Measurements from ENCODE around the gene HDAC1.
"Not testable (repeated sequence)": the region's sequence is repeated elsewhere in the genome, so short reads cannot be mapped to it uniquely, and the experiment has no call there.

Gene HDAC1

DNA sequence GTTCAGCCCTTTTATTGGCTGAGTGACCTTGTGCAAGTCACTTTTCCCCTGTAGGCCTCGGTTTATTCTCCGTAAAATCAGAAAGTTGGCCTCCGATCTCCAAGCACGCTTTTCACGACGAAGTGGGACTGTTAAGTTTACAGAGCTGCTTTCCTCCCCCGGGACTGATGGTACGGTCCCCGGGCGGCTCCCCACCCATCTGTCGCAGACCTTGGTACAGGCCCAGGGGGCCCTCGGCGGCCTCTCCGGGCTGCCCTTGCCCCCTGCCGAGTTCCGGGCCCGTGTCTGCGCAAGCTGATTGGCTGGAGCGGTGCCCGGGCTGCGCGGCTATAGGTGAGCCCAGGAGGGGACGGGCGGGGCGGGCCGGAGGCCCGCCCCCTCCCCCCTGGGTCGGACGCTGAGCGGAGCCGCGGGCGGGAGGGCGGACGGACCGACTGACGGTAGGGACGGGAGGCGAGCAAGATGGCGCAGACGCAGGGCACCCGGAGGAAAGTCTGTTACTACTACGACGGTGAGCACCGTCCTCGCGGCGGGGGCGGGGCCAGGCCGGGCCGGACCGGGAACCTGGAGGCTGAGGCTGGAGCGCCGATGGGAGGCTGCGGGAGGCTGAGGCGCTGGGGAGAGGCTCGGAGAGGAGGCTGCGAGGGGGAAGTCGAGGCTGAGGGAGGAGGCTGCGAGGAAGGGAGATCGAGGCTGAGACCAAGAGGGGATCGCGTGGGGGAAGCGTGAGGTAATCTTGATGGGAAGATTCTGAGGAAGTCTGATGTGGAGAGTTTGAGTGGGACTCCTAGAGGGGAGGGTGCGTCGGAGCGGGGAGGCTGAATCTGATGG is at the start of gene HDAC1:
Gene HDAC1, plus strand, starts transcription at position 376 of the 831 bp plus-strand sequence. Its CDS starts 87 bp downstream, at position 463.
- peak; percentile 100 for ATAC-seq
- DNase-seq: peak; percentile 98

DNA sequence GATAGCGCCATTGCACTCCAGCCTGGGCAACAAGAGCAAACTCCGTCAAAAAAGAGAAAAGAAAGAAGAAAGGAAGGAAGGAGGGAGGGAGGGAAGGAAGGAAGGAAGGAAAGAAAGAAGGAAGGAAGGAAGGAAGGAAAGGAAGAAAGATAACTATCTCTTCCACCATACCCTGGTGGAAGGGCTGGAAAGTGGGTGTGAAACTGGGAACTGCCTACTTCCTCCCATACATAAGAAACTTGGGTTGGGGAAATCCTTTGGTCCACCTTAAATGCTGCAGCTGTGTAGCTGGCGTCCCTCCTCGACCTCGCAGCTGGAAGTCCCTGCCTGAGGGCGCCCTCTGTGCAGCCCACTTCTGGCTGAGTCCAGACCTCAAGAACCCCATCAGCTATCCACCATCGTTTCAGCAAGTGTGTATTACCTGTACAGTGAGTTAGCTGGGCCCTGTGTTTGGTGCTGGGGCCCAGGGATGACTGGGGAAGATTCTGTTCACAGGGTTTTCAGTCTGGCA is 49.5 kb upstream of the HDAC1 start:
- no peak for DNase-seq
- no peak for ATAC-seq

DNA sequence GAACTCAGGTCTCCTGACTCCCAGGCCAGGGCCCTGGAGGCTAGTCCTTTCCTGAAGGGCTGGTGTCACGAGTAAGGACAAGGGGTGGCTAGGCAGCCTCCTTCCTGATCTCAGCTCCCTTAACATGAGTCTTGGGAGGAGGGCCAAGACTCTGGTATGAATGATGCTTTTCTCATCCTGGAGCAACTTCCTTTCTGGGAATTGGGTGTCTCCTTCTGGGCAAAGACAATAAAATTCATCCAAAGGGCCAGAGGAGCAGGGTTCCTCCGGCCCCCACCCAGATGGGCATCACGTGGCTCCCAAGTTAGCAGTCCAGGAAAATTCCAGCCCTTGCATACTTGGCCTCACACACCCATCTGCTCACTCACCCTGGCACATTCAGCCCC is 45.0 kb upstream of the HDAC1 start, which contains the start of gene FAM167B:
Gene FAM167B, plus strand, starts transcription at position 335 of the 386 bp plus-strand sequence. CDS start 200 bp downstream, outside the sequence.
- ATAC-seq (no peak), DNase-seq (no peak)

DNA sequence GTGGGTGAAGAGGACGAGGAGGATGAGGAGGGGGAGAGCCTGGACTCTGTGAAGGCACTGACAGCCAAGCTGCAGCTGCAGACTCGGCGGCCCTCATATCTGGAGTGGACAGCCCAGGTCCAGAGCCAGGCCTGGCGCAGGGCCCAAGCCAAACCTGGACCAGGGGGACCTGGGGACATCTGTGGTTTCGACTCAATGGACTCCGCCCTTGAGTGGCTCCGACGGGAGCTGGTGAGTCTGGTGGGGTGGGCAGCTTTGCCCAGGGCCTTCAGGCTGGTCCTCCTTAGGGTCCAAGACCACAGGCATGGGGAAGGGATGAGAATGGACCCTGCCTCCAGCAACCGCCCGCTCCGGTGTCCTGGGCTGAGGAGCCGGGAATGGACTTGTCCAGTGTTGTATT is 44.4 kb upstream of the HDAC1 start:
- ATAC-seq (no peak), DNase-seq (no peak)

DNA sequence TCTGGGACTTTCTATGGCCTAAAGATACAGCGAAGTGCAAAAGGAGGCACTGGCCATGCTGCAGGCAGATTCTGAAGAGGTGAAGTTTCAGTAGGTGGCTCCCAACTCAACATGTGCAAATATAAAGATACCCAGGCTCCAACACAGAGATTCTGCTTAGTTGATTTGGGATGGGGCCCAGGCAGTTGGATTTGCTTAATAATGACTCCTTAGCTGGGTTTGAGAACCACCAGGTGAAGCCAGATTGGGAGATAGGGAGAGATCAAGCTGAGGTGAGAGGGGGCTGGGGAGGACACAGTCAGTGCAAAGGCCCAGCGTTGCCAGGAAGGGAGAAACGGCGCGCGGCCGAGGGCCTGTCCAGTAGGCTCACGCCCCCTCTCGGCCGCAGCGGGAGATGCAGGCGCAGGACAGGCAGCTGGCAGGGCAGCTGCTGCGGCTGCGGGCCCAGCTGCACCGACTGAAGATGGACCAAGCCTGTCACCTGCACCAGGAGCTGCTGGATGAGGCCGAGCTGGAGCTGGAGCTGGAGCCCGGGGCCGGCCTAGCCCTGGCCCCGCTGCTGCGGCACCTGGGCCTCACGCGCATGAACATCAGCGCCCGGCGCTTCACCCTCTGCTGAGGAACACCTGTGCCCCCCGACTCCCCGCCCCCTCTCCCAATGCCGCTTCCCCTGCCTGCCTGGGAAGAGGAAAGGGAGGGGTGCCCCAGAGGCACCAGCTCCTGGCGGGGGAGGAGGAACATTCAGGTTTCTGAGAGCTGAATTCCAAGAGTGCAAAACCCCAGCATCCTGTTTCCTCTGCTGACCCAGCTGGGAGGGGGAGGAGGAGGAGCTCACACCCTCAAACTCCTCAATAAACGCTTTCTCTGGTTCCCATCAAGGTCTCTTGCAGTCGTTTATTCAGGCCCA is 43.6 kb upstream of the HDAC1 start:
- DNase-seq (peak; percentile 93), ATAC-seq (peak; percentile 23)

DNA sequence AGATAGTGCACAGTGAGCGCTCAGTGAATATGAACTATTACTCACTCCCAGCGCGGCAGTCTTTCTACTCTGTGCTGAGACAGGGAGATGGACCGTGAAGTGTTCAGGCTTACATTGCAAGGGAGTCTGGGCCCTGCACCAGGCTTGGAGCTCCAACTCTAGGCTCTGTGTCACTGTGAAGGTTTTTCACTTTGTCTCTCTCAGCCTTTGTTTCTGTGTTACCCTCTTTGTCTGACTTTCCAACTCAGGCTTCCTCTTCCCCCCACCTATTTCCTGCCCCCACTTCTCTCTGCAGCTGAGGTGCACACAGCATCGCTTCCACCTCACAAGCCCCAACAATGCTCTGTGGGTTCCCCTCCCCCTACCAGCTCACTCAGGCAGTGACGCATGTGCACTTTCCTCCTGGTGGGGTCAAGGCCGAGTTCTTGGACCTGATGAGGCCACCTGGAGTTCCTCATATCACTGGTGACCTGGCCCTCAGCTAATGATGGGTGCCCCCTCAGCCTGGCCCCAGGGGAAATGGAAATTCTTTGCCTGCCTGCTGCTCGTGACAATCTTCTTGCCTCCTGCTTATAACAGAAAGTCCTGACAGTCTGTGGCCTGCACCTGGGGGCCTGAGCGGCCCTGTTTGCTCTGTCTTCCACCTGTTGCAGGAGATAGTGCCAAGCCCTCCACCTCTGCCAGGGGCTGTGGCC is 41.9 kb upstream of the HDAC1 start:
- DNase-seq (peak; percentile 85), ATAC-seq (peak; percentile 72)

DNA sequence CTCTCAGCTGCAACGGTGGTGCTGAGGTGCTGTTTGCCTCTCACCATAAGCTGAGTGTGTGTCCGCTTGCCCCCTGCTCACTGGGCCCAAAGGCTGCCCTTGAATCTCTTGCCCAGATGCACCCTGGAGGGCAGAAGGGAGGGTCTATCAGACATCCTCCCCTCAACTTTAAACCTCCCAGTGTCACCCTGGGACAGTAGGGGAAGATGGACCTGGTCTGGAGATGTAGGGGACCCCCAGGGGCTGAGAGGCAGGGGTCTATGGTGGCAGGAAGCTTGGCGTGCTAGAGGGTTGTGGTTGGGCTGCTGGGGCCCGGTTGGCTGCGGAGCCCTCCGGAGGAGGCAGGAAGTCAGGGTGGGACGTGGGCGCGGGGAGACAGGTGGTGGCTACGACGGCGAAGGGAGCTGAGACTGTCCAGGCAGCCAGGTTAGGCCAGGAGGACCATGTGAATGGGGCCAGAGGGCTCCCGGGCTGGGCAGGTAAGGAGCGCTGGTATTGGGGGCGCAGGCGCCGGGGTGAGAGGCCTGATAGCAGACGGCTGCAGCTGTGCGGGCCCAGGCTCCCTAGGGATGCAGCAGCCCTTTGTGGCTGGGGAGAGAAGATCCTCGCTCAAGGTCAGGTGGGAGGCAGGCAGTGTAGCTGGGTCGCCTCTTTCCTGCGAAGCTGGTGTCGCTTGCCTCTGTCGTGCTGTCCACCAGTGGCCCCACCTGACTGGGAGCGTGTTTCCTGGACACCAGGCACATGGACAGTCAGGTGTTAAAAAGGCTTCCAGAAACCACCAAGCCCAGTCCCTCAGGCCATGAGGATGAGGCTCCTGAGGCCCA is 40.8 kb upstream of the HDAC1 start, which contains the start of gene LCK:
Gene LCK, plus strand, starts transcription at position 373 of the 824 bp plus-strand sequence. CDS start 23,065 bp downstream, outside the sequence.
- DNase-seq (peak; percentile 83), ATAC-seq (peak; percentile 48)

DNA sequence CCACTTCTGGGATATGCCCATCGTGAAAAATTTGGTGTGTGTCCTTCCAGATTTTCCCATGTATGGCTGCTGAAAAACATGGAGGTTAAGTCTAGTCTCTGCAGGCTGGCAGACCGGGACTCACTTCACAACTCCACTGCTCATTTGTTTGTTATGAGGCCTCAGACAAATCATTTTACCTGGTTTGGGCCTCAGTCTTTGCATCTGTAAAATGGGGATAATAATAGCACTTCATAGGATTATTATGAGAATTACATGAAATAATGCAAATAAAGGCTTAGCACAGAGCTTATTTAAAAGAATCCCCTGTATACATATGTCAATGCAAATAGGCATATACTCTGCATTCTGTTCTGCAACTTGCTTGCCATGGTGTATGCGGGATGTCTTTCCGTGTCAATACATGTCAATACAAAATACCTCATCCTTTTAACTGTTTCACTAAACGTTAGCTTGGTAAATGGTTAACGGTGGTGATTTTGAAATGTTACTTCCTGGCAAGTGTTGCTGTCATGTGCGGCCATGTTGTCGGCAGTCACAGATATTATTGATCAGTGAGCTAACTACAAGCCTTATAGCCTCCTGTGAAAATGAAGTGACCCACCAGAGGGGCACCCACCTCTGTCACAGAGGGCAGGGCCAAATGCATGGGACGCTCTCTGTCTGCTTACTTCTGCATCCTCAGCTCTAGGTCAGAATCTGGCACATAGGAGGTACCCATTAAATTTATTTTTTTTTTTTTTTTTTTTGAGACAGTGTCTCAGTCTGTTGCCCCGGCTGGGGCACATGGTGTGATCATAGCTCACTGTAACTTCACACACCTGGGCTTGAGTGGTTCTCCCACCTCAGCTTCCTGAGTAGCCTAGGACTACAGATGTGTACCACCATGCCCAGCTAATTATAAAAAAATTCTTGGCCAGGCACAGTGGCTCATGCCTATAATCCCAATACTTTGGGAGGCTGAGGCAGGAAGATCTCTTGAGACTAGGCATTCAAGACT is 36.5 kb upstream of the HDAC1 start:
- ATAC-seq: no peak
- DNase-seq: no peak

DNA sequence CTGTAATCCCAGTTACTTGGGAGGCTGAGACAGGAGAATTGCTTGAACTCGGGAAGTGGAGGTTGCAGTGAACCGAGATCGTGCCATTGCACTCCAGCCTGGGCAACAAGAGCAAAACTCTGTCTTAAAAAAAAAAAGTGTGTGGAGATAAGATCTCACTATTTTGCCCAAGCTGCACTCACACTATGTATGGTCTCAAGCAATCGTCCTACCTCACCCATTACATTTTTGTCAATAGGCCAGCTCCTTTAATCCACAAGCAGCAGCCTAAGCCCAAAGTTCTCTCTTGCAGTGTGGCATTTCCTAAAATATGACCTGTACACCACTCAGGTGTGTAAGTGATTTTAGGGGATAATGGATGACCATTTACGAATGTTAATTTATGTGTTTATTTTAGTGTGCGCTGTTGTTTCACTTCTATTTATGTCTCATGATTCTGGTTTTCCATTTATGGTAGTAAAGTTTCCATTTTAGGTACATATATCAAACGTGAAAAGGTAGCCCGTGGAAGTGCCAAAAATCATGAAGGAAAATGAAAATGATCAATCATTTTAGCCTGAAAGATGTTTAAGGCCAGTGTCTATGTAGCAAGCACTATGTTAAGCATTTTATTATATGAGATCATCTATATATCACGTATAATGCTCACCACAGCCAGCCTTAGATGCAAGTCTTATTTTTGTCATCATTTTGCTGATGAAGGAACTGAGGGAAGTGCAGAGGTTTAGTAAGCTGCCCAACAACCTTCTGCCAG is 35.2 kb upstream of the HDAC1 start:
- DNase-seq (no peak), ATAC-seq (peak; percentile 17)

DNA sequence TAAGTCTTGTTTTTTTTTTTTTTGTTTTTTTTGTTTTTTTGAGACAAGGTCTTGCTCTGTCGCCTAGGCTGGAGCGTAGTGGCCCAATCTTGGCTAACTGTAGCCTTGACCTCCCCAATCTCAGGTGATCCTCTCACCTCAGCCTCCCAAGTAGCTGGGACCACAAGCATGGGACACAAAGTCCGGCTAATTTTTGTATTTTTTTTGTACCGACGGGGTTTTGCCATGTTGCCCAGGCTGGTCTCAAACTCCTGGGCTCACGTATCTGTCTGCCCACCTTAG is 34.7 kb upstream of the HDAC1 start:
- DNase-seq (no peak), ATAC-seq (no peak)

DNA sequence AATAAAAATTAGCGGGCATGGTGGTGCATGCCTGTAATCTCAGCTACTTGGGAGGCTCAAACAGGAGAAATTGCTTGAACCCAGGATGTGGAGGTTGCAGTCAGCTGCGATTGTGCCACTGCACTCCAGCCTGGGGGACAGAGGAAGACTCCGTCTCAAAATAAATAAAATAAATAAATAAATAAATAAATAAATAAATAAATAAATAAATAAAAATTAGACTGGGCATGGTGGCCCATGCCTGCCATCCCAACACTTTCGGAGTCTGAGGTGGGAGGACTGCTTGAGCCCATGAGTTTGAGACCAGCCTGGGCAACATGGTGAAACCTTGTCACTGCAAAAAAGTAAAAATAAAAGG is 28.7 kb upstream of the HDAC1 start:
- DNase-seq, ATAC-seq: not testable (repeated sequence)

DNA sequence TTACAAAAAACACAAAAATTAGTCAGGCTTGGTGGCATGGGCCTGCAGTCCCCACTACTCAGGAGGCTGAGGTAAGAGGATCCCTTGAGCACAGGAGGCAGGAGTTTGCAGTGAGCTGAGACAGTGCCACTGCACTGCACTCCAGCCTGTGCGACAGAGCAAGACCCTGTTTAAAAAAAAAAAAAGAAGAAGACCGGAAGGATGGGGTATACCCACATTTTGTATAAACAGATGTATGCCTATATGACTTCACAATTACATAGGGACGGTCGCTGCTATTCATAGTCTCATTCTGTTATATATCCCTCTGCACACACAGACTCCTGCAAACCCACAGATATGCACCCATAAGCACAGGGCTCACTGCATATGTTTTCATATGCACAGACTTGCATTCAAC is 28.1 kb upstream of the HDAC1 start:
- ATAC-seq: peak; percentile 67
- no peak for DNase-seq

DNA sequence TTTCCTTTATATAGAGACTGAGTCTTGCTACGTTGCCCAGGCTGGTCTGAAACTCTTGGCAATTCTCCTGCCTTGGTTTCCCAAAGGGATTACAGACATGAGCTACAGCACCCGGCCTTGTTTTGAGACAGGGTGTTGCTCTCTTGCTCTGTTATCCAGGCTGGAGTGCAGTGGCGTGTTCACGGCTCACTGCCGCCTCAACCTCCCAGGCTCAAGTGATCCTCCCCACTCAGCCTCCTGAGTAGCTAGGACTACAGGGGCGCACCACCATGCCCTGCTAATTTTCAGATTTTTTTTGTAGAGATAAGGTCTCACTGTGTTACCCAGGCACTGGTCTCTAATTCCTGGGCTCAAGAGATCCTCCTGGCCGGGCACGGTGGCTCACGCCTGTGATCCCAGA is 26.0 kb upstream of the HDAC1 start:
- ATAC-seq (no peak), DNase-seq (no peak)

DNA sequence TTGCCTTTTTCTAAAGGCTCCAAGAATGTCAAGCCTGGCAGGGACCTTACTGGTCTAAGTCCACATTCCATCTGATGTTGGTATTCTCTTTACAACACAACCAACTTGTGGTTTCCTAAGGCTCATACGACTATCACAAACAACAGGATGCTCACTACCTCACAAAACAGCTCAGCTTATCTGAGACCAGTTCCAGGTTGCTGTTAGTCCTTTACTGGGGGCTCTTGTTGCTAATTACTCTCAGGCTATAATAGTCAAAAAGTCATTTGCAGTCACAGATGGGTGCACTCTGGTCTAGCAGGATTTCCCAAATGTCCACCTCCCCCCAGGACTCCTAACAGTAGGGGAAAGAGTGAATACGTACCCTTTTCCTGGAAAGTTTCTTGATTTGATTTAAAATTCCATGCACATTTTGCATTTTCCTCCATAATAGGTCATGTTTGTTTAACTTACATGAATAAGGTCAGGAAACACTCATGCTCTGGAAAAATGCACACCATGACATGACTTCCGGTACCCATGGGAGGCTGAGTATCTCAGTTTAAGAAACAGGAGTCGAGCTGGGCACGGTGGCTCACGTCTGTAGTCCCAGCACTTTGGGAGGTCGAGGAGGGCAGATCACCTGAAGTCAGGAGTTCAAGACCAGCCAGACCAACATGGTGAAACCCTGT is 24.8 kb upstream of the HDAC1 start:
- peak; percentile 40 for ATAC-seq
- DNase-seq: no peak

DNA sequence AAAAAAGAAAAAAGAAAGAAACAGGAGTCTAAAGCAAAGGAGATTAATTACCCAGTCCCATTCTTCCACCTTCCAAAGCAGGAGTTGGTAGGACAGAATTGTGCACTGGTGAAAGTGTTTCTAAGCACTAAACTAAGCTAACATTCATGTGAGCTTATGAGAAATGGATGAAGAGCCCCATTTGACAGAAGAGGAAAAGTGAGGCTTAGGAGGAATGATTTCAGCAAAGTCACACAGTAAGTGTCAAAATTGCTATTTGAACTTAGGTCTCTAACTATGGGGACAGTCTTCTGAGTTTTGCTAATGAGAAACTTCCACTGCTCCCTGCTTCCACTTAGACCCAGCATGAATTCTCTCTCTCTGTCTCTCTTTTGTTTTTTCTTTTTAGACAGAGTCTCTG is 22.1 kb upstream of the HDAC1 start:
- ATAC-seq (no peak), DNase-seq (no peak)

DNA sequence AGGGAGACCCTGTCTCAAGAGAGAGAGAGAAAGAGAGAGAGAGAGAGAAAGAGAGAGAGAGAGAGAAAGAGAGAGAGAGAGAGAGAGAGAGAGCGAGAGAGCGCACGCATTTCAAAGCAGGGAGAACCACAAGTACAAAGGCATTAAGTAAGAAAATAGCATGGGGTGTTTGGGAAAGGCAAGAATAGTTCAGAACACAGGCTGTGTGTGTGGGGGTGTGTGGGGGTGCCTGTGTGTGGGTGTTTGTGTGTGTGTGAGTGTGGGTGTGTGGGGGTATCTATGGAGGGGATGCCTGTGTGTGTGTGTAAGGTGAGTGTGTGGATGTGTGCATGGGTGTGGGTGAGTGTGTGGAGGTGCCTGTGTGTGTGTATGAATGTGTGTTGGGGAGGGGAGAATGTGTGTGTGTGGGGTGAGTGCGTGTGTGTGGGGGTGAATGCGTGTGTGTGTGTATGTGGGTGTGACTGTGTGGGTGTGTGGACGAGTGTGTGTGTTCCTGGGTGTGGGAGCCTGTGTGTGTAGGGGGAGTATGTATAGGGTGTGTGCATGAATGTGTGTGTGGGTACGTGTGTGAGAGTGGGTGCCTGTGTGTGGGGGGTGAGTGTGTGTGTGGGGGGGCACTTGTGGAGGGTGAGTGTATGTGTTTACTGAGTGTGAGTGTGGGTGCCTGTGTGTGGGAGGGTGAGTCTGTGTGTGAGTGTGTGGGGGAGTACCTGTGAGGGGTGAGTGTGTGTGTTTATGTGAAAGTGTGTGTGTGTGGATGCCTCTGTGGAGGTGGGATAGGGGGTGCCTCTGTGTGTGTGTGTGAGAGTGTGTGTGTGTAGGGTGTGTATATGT is 19.1 kb upstream of the HDAC1 start:
- no peak for DNase-seq

DNA sequence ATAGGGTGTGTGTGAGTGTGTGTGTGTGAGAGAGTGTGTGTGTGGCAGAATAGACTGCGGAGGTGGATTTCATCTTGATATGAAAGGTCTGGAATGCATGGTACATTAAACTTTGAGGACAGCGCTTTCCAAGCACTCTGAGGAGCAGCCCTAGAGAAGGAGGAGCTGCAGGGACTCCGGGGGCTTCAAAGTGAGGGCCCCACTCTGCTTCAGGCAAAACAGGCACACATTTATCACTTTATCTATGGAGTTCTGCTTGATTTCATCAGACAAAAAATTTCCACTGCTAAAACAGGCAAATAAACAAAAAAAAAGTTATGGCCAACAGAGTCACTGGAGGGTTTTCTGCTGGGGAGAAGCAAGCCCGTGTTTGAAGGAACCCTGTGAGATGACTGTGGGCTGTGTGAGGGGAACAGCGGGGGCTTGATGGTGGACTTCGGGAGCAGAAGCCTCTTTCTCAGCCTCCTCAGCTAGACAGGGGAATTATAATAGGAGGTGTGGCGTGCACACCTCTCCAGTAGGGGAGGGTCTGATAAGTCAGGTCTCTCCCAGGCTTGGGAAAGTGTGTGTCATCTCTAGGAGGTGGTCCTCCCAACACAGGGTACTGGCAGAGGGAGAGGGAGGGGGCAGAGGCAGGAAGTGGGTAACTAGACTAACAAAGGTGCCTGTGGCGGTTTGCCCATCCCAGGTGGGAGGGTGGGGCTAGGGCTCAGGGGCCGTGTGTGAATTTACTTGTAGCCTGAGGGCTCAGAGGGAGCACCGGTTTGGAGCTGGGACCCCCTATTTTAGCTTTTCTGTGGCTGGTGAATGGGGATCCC is 18.3 kb upstream of the HDAC1 start:
- ATAC-seq: peak; percentile 96
- peak; percentile 84 for DNase-seq

More for the DNA sequence above, 19.1 kb upstream of the HDAC1 start:
- ATAC-seq: no peak
